HUES48 (cell line): ENCODE results near the gene PRRC2A.

Source experiments
- H3K27ac ChIP-seq: one replicate; pipeline ENCODE4 v1.7.0; 2013; ENCODE audit warnings: low read depth, low read length, inconsistent platforms
- H3K27me3 ChIP-seq: 2 replicates; pipeline ENCODE4 v1.6.1; 2013; ENCODE audit warnings: mild to moderate bottlenecking, low read length; ENCODE audit not compliant: control insufficient read depth, insufficient read depth
- H3K36me3 ChIP-seq: 2 replicates; pipeline ENCODE4 v1.6.1; 2013; ENCODE audit warnings: low read length; ENCODE audit not compliant: control insufficient read depth, insufficient read depth
- H3K4me1 ChIP-seq: 2 replicates; pipeline ENCODE4 v1.6.1; 2013; ENCODE audit warnings: mild to moderate bottlenecking, low read length; ENCODE audit not compliant: control insufficient read depth, insufficient read depth
- H3K4me3 ChIP-seq: 2 replicates; pipeline ENCODE4 v1.5.1; 2013; ENCODE audit warnings: mild to moderate bottlenecking, low read depth, low read length
- H3K9ac ChIP-seq: 2 replicates; pipeline ENCODE4 v1.6.1; 2013; ENCODE audit warnings: mild to moderate bottlenecking, low read depth, low read length, moderate library complexity
- H3K9me3 ChIP-seq: 2 replicates; pipeline ENCODE4 v1.6.1; 2013; ENCODE audit warnings: low read length; ENCODE audit not compliant: control insufficient read depth, insufficient read depth

Gene PRRC2A

DNA sequence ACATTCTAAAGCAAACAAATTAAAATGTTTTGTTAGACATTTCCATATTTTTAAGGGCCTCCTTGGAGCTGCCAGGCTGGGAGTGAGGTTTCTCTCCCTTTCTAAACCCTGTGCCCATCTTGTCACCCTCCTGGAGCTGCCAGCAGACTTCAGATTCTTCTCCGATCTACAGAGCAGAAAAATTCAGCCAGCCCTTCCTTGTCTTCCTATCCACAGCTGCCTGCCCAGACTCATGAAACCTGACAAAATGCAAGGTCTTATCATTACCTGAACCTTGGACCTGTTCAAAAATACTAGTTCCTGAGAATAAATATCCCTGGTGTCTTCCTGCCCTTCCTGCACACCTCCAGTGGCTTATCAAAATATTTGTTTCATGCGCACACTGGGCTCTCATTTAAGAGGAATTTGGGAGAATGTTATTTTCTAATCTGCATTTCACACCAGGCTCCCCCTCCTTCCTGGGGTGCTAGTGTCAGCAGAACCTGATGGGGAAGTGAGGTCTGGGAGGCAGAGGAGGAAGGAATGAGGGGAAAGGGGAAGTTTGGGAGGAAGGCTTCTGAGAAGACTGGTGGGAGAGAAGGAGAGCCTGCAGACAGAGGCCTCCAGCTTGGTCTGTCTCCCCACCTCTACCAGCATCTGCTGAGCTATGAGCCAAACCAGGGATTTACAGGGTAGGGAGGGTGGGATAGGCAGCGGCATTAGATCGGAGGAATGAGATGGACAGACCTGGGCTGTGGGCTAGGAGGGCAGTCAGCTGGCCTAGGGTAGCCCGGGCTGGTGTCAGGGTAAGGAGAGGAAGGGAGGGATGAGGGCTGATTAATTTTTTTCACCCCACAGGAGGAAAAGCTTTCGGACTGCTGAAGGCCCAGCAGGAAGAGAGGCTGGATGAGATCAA is 5.6 kb upstream of the PRRC2A start, which contains the start of gene AIF1:
AIF1 (plus strand) TSS at position 551 of the 895 bp plus-strand sequence; CDS start at position 647, 96 bp downstream.
- Histone ChIP-seq H3K36me3 (no peaks in the 10 kb centered on the region), H3K27ac (no peak within 1 kb of the TSS), H3K27me3 (no peaks in the 10 kb centered on the region), H3K9me3 (no peaks in the 10 kb centered on the region), H3K4me1 (no peaks in the 10 kb centered on the region), H3K4me3 (no peak within 1 kb of the TSS), H3K9ac (no peak within 1 kb of the TSS)

DNA sequence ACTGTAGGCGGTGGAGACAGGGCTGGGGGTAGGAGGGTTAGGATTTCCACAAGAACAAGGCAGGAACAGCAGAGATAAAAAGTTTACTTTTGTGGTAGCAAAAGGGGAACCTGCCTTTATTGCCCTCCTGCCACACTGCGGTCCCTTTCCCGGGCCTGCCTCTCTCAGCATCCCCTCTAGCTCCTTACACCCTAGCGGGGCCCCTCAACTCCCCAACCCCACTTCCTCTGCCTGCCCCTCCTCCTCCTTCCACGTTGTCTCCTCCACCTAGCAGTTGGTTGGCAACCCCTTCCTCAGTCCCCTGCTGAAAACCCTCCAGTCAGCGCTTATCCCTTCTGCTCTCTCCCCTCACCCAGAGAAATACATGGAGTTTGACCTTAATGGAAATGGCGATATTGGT is 4.8 kb upstream of the PRRC2A start:
- no peaks in the 10 kb centered on the region for H3K9me3 ChIP-seq
- H3K27ac ChIP-seq: no peak overlapping the region
- no peak overlapping the region for H3K4me3 ChIP-seq
- H3K36me3 ChIP-seq: no peaks in the 10 kb centered on the region
- H3K27me3 ChIP-seq: no peaks in the 10 kb centered on the region
- H3K4me1 ChIP-seq: no peaks in the 10 kb centered on the region
- H3K9ac ChIP-seq: no peak overlapping the region

DNA sequence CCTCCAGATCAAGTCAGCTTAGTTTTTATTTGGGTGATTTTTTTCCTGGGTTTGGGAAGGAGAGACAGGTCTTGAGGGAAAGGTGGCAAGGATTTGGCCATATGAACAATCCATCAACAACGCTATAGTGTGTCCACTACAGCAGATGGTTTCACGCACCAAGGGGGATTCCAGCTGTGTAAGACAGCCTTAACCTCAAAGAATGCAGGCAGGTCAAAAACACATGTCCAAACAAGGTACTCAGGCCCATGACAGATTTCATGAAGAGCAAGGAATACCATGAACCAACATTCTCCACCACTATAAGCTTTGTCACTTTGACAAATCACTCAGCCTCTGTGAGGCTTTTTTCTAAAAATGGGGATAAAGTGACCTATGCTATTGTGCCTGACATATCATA is 3.5 kb upstream of the PRRC2A start:
- Histone ChIP-seq H3K36me3 (peaks cover 5% of the 10 kb centered on the region), H3K4me3 (no peak overlapping the region), H3K4me1 (peaks cover 4% of the 10 kb centered on the region; the same call in 1 of the 2 replicates), H3K27me3 (no peaks in the 10 kb centered on the region), H3K27ac (no peak overlapping the region), H3K9ac (no peak overlapping the region), H3K9me3 (no peaks in the 10 kb centered on the region)

DNA sequence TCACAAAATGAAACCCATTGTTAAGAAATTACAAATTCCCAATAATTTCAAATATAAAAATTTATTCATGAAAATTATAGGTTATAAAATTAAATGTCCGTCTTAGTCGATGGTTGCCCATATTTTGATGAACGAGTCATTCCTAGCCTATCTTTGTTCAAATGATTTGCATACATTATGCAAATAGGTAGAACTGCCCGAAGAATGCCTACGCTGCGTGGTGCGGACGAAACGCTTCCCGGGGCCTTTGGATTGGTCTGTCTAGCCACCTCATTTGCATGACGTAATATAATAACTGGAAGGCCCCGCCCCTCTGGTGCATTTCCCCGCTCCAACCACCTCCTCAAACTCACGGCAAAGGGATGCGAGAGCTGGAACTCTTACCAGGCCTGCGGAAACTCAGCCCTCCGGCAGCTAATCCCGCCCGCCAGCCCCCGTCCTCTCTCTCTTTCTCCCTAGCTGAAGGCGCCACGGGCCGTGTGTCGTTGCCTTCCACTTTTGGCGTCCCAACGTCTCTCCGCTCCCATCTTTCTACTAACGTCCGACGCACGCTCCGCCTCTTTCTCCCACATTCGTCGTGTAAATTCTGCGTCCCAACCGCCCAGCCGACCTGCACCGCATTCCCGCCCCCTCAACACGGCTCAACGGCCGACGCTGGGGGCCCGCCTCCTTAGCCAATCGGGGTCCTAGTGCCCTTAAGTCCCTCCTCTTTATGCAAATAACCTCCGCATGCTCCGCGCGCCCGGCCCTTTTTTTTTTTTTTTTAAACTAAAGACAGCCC is 520 bp upstream of the PRRC2A start:
- no peaks in the 10 kb centered on the region for H3K9me3 ChIP-seq
- H3K4me3 ChIP-seq: peak overlapping the region; percentile 72
- H3K4me1 ChIP-seq: peaks cover 13% of the 10 kb centered on the region
- H3K36me3 ChIP-seq: peaks cover 34% of the 10 kb centered on the region
- no peaks in the 10 kb centered on the region for H3K27me3 ChIP-seq
- H3K9ac ChIP-seq: peak overlapping the region; percentile 90
- peak overlapping the region; percentile 99 for H3K27ac ChIP-seq

DNA sequence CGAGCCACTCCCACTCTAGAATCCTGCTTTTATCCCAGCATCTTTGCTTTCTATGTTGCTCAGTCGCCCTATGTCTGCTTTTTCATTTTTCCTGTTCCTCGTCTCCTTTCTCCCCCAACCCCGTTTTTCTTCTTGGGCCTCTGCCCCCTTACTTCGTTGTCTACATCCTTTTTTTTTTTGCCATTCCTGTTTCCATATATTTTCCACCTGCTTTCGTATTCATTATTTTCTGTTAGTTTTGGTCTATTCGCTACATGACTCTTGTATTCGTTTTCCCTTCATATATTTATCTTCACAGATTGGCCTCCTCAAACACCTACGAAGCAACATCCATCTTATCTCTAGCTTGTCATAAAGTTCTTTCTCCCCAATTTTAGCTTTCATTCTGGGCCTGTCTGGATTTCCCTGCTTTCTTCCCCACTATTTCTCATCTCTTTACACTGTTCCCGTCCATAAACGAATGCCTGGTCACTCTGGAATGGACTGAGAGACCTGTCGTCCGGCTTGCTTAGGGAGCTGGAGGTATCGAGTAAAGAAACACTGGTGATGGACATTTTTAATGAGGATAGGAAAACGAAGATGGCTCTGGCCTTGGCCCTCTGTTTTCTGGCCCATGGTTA is 915 bp downstream of the PRRC2A start:
- no peaks in the 10 kb centered on the region for H3K27me3 ChIP-seq

DNA sequence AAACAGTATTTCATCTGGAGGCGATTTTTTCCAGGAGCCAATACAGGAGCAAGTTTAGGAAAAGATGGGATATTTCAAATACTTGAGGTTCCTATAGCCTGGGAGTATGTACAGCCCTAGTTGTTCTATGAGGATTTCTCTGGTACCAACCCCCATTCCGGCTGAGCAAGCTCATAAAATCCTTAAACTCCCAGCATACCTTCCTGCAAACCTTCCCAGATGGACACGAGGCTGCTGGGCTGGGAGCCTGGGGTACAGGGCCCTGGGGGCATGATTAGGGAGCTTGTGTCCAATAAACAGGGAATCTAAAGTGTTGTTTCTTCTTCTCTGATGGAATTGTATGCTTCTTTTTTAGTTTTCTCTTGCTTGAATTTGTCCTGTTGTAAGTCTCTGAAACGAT is 1.5 kb downstream of the PRRC2A start:
- Histone ChIP-seq H3K4me1 (peaks cover 13% of the 10 kb centered on the region), H3K27ac (peak overlapping the region; percentile 99), H3K9me3 (no peaks in the 10 kb centered on the region), H3K27me3 (no peaks in the 10 kb centered on the region), H3K36me3 (peaks cover 54% of the 10 kb centered on the region), H3K4me3 (peak overlapping the region; percentile 84), H3K9ac (peak overlapping the region; percentile 93)

More for the DNA sequence above, 915 bp downstream of the PRRC2A start:
- Histone ChIP-seq H3K9me3 (no peaks in the 10 kb centered on the region), H3K9ac (peak overlapping the region; percentile 93), H3K27ac (peak overlapping the region; percentile 99), H3K4me1 (peaks cover 13% of the 10 kb centered on the region), H3K4me3 (peak overlapping the region; percentile 84), H3K36me3 (peaks cover 48% of the 10 kb centered on the region)

DNA sequence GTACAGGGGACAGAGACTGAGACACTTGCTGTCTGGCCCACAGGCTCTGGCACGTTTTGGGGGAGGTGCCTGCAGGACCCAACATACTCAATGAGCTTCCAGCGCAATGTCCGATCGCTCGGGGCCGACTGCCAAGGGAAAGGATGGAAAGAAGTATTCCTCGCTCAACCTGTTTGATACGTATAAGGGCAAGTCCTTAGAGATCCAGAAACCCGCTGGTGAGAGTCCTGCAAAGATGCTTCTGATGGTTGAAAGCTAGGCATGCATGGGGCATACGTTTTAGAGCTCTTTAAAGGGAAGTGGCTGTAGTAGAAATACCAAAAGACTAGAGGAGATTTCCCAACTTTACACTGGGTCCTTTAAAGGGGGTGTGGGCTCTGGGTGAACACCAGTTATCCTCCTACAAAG is 2.2 kb downstream of the PRRC2A start:
- Histone ChIP-seq H3K27ac (no peak overlapping the region), H3K4me3 (peak overlapping the region; percentile 84), H3K27me3 (no peaks in the 10 kb centered on the region), H3K36me3 (peaks cover 61% of the 10 kb centered on the region), H3K4me1 (peaks cover 13% of the 10 kb centered on the region), H3K9ac (no peak overlapping the region; the same call in 1 of the 2 replicates), H3K9me3 (no peaks in the 10 kb centered on the region)

DNA sequence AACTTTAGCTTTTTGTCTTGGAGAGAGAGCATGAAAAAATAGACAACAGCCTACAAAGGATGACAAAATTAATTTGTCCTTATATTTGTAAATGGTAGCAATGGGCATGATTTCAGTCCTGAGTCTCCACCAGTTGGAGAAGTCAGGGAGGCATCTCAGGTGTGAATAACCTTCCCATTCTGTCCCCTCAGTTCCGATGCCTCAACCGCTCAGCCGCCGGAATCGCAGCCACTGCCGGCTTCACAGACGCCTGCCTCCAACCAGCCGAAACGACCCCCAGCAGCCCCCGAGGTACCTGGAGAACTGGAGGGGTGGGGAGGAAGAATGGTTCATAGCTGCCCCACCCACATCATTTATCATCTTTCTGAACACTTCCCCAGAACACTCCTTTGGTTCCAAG is 3.6 kb downstream of the PRRC2A start:
- peaks cover 75% of the 10 kb centered on the region for H3K36me3 ChIP-seq
- H3K27me3 ChIP-seq: no peaks in the 10 kb centered on the region
- H3K9me3 ChIP-seq: no peaks in the 10 kb centered on the region
- no peak overlapping the region for H3K9ac ChIP-seq
- H3K4me3 ChIP-seq: no peak overlapping the region
- H3K4me1 ChIP-seq: peaks cover 13% of the 10 kb centered on the region
- H3K27ac ChIP-seq: no peak overlapping the region

DNA sequence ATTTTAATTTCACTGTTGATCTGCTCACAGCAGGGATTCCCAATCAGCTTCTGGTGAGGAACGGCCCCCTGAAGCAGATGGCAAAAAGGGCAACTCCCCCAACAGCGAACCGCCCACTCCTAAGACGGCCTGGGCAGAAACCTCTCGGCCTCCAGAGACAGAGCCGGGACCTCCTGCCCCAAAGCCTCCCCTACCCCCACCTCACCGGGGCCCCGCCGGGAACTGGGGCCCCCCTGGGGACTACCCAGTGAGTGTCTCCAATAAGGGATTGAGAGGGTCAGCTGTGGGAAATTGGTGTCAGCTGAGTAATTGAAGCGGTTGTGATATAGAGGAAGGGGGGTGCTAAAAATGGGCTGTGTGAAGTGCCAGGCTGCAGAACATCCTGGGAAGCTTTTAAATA is 6.4 kb downstream of the PRRC2A start:
- no peak overlapping the region for H3K9ac ChIP-seq
- H3K4me1 ChIP-seq: peaks cover 10% of the 10 kb centered on the region
- H3K27me3 ChIP-seq: no peaks in the 10 kb centered on the region
- no peaks in the 10 kb centered on the region for H3K9me3 ChIP-seq
- H3K4me3 ChIP-seq: no peak overlapping the region
- peaks cover 99% of the 10 kb centered on the region for H3K36me3 ChIP-seq
- H3K27ac ChIP-seq: no peak overlapping the region

DNA sequence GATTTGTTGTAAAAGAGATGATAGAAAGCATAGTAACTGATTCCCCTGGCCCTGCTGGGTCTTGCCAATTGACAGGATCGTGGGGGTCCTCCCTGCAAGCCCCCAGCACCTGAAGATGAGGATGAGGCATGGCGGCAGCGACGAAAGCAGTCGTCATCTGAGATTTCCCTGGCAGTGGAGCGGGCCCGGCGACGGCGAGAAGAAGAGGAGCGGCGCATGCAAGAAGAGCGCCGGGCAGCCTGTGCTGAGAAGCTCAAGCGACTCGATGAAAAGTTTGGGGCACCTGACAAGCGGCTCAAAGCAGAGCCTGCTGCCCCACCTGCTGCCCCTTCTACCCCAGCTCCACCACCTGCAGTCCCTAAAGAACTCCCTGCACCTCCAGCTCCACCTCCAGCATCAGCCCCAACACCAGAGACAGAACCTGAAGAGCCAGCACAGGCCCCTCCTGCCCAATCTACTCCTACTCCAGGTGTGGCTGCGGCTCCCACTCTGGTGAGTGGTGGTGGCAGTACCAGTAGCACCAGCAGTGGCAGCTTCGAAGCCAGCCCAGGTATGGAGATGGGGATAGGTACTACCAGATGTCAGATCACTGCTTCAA is 7.3 kb downstream of the PRRC2A start:
- Histone ChIP-seq H3K4me1 (peaks cover 1% of the 10 kb centered on the region; the same call in 1 of the 2 replicates), H3K9ac (no peak overlapping the region), H3K9me3 (no peaks in the 10 kb centered on the region), H3K36me3 (peaks cover 100% of the 10 kb centered on the region), H3K27me3 (no peaks in the 10 kb centered on the region), H3K27ac (no peak overlapping the region), H3K4me3 (no peak overlapping the region)
